Inferior parietal cortex (tissue), 1 donor: ENCODE results near the gene CALML5.
"Not testable (repeated sequence)": the region's sequence is repeated elsewhere in the genome, so short reads cannot be mapped to it uniquely, and the experiment has no call there.

ENCODE experiments used
- DNase-seq: peaks from one replicate; pipeline ENCODE4 v3.0.0-alpha.2; 2016; ENCODE audit errors: extremely low spot score

CALML5 gene

DNA sequence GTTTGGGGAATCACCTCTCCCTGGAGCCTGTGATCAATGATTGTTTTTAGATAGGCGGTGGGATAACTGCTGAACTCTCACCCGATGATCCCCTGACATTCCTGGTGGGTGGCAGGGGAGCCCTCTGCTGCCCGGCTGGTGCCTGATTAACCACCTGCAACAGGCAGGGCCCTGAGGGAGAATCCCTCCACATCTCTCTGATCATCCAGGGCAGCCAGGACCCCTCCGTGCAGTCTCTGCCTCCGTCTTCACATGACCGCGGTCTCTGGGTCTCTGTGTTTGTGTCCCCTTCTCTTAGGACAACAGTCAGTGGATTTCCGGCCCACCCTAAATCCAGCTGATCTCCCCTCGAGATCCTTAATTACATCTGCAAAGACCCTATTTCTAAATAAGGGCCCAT lies 17.4 kb downstream of the CALML5 start:
- no peak for DNase-seq

DNA sequence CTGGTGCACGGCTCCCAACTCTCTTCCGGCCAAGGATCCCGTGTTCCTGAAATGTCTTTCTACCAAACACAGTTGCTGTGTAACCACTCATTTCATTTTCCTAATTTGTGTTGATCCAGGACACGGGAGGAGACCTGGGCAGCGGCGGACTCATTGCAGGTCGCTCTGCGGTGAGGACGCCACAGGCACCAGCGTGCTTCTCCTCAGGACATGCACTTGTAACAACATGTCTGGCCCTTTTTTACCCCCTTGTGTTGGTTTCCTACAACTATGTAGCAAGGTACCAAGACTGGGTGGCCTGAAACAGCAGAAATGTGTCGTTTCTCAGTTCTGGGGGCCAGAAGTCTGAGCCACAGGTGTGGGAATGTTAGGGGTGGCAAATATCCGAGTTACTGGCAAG lies 18.2 kb downstream of the CALML5 start:
- no peak for DNase-seq

DNA sequence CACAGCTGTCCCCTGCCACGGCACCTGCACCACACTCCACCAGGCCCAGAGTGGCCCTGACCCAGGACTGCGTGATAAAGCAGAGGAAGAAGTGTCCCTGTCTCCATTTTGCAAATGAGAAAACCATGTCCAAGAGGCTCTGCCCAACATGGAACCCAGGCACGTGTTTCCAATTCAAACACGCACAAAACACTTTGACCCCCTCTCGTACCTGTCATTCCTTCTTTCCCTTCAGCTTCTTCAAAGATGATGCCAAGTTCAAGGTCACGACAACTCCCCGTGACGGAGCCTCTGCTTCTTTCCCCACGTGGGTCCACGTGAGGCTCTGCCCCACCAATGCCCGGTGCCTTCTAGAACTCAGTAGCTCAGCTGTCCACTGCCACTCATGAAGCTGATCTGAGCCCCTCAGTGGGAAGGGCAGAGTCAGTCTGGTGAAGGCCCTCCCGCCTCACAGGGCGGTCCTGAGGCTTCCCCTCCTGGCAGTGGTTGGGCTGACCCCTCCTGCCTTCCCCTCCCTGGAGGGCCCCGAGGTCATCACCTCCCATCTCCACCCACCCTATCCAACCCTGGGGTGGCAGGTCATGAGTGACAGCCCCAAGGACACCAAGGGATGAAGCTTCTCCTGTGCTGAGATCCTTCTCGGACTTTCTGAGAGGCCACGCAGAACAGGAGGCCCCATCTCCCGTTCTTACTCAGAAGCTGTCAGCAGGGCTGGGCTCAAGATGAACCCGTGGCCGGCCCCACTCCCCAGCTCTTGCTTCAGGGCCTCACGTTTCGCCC lies 19.0 kb downstream of the CALML5 start:
- DNase-seq, result no peak

DNA sequence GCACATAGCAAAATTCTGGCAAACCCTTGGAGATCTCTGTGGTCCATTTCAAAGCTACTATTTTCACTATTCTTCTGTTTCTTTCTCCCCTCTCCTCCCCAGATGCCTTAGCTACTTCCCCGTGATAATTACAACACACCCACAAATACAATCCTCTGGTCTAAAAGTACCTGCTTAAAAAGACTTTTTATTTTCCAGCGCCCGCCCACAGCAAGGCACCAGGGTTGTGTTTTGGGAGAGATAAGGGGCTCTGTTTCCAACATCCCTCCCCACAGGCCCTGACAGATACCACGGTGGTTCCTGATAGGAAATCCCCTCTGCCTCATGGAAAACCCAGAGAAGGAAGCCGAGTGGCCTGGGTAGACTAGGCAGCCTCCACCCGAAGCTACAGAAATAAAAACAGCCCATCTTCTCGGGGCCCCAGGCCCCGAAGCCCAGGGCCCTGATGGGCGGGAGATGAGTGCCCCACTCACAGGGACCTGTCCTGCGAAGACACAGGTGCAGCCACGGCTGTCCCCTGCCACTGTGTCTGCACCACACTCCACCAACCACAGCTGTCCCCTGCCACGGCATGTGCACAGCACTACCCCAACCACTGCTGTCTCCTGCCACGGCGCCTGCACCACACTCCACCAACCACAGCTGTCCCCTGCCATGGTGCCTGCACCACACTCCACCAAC lies 19.7 kb downstream of the CALML5 start:
- peak; percentile 11 for DNase-seq

DNA sequence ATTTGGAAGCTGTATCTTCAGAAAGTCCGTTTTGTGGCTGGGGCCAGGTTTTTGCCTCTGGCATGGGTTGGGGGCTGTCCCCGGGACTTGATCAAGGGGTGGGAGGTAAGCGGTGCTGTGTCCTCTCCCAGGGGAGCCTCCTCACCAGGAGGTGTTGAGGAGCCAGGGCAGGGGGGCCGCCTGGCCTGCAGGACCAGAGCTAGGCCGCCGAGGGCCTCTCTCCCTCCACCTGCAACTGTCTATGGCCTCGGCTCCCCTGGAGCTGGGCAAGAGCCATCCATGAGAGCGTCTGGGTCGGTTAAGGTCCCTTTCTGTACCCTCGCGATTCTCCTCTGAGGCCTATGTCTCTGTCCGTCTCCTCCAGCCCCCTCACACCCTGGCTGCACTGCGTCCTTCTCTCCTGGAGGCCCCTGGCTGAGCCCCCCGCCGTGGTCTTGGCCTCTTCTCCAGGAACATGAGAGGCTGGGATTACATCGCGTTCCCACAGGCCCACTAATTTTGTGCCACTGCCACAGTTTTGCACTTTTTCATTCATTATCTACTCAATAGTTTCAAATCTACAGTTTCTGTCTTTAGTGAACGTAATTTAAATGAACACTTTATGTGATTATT lies 20.6 kb downstream of the CALML5 start:
- no peak for DNase-seq

DNA sequence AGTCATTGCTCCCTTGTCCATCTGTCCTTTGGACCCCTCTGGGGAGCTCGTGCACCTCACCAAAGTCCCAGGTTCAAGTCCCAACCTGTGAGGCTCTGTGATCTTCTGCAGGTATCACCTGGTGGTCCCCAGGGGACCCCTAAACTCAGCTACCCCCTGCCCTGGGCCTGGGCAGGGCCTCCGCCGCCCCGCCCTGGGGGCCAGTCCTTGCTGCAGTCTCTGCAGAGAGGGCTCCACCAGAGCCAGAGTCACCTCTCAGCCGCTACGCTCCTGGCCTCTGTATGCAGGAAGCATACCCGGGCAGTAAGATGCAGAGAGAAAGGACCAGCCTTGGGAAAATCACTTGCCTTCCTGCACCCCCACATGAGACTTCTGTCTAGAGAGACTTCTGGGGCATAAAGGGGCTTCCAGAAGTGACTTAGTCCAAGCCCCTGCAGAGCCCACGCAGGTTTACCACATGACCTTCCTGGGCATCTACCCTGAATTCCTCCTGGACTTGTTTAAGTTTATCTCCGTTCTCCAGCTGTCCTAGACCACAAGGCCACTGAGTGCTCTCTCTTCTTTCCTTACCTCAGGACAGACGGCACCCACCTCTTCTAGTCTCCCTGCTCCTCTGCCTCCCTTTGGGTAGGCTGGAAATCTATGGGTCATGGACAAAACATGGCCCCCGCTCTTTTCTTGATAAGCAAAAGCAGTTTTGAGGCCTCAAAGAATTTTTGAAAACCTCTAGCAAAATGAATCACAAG lies 21.2 kb downstream of the CALML5 start:
- DNase-seq, result no peak

DNA sequence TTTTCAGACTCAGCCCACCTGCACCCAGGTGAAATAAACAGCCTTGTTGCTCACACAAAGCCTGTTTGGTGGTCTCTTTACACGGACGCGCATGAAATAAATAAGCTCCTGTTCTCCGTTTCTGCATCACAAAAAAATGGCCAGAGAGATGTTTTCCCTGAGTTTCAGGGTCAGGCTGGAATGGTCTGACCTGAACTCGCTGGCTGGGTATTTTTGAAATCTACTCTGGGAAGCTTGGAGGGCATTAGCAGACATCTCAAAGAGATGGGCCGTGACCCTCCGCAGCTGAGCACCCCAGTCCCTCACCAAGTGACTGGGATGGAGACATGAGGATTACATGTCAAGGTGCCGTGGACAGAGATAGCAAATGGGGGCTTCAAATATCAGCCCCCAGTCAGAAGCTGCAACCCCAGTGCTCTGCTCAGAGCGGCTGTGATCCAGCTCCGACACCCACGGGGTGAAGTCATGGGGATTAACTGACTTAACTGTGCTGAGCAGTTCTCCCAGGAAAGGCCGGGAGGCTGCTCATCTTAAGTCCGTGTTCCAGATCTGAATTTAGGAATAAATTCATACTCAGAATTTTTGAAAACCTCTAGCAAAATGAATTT lies 22.3 kb downstream of the CALML5 start:
- DNase-seq, result no peak

DNA sequence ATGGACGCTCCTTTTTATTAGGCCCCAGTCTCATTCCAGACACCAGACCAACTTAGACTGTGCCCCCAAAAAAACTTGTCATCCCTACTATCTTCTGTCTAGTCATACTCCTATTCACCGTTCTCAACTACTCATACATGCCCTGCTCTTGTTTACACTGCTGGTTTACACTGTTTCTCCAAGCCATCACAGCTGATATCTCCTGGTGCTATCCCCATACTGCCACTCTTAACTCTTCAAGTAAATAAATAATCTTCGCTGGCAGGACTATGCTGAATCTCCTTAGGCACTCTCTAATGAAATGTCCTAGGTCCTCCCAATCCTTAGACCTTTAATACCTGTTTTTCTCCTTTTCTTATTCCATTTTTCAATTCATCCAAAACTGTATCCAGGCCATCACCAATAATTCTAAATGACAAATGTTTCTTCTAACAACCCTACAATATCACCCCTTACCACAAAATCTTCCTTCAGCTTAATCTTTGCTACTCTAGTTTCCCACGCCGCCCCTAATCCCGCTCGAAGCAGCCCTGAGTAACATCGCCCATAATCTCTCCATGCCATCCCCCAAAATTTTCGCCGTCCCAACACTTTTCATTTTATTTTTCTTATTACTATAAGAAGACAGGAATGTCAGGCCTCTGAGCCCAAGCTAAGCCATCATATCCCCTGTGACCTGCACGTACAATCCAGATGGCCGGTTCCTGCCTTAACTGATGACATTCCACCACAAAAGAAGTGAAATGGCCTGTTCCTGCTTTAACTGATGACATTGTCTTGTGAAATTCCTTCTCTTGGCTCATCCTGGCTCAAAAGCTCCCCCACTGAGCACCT lies 23.2 kb downstream of the CALML5 start:
- not testable (repeated sequence) for DNase-seq

DNA sequence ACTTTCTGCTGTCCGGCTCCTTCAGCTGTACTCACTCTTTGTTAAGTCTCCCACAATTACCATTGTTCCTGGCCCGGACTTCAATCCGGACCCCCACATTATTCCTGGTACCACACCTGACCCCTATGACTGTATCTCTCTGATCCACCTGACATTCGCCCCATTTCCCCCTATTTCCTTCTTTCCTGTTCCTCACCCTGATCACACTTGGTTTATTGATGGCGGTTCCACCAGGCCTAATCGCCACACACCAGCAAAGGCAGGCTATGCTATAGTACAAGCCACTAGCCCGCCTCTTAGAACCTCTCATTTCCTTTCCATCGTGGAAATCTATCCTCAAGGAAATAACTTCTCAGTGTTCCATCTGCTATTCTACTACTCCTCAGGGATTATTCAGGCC lies 24.3 kb downstream of the CALML5 start:
- DNase-seq, result not testable (repeated sequence)

DNA sequence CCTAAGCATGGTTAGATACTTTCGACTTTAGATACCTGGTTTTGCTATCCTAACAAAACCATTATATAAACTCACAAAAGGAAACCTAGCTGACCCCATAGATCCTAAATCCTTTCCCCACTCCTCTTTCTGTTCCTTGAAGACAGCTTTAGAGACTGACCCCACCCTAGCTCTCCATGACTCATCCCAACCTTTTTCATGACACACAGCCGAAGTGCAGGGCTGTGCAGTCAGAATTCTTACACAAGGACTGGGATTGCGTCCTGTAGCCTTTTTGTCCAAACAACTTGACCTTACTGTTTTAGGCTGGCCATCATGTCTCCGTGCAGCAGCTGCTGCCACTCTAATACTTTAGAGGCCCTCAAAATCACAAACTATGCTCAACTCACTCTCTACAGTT lies 24.7 kb downstream of the CALML5 start:
- not testable (repeated sequence) for DNase-seq

DNA sequence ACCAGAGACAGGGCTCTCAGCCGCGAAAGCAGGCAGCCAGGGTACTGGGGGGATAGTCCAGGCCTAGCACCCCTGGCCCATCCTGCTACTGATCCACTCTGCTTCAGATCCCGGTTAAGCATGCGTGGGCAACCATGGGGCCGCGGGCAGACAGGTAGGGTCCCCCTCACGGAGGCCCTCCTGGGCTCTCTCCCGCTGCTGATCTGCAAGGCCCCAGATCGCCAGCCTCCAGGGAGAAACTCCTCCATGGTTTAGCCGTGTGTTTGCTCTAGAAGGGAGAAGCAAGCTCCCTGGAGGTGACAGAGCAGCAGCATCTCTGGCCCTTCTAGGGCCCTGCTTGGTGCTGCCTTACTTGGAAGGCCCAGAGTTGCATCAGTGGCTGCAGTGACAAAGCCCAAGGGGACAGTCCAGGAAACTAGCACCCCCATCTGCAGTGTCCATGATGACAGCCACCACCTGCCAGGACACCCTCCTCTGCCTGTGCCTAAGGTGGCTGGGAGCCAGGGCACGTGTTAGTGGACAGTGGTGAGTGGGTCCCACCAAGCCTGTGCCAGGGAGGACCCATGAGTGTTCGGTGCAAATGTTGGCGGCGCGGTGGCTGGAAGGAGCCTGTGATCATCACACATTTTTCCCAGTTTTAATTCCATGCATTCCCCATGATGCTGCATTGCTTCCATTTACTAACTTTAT lies 29.2 kb downstream of the CALML5 start:
- no peak for DNase-seq

DNA sequence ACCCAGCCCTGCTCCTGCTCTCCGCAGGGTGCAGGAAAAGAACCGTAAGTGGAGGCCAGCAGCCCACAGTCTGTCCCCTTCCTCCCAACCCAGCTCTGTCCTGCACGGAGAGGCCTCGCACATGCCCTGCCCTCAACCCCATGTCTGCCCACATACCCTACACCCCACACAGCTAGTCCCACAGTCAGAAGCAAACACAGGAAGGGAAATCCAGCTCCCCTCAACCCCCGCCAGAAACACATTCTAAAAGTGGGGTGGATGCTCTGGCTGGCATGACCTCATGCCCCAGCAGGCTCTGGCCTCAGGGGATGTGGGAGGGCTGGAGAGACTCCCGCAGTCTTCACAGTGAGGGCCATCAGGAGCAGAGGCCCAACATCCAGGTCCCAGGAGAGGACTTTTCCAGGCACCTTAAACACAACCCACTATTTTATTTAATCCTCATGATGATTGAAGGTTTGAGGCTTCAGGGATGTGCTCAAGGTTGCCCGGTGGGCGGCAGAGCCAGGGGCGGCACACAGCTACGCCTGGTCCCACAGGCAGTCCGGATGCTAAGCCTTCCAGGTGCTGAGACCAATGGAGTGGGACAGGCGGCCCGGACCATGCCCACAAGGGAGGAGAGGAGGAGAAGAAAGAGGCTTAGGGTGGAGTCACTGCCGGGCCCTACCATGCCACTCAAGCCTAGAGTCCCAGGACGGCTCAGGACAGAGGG lies 29.9 kb downstream of the CALML5 start:
- DNase-seq, result no peak

DNA sequence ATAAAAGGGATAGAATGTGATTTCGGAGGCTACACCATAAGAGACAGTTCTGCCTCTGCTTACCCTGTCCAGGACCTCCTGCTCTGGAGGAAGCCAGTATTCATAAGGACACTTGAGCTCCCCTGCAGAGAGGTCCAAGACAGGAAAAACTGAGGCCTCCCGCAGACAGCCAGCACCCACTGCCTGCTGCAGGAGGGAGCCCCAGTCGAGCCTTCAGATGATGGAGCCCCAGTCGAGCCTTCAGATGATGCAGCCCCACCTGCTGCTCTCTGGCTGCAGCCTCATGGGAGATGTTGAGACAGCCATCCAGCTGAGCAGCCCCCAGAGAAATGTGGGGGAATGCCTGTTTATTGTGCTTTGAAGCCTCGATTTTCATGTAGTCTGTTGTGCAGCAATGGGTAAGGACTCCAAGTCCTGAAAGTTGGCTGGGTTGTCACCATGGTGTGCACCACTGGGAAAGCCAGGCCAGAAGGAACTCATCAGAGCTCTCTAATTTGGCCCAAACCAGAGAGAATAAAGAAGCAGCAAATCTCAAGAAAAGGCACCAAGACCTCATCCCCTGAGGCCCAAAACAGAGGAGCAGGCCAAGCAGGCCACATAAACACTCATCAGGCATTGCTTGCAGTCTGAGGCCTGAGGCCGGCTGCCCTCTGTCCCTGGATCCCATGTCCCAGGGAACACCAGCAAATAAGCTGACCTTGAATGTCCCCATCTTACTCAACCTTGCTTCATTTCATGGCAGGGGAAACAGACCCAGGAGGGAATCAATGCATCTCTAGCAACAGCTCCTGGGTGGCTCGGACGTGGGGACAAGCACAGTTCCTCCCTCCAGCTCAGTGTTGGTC lies 30.9 kb downstream of the CALML5 start:
- no peak for DNase-seq

DNA sequence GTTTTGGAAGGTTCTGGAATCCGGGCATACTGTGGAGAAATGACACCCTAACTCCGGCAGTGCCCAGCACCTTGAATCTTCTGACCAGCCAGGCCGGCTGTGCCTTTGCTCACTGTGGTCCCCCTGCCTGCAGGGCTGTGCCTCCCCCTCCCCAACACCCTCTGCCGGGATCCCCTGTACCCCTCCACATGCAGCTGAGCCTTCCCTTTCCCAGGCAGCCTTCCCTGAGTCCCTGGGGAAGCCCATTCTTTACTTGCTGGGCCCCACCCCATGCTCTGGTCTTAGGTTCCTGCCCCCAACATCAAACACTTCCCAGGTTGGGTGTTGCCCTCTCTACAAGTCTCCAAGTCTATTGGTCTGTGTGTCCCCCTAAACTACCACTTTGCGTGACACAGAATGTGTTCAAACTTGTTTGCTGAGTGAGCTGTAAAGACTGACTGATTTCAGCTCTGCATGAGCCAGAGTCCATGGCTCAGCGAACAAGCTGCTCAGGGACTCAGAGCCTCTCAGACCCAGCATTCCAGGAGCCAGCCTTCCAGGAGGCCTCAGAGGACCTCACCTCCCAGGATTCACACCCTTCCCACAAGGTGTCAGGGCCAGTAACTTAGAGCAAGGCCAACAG lies 31.6 kb downstream of the CALML5 start:
- DNase-seq, result no peak

DNA sequence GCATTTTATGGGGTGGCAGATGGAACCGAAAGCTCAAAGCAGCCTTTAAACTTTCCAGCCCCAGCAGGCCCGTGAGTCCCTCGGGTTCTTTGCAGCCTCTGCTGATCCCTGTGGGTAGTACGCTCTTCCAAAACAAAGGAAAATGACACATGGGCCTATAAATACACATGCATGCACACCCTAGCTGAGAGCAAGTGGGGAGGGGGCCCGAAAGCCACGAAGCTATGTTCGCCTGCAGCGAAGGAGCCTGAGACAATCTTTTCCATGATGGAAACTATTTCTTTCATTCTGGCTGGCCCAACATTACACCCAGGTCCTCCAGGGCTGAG lies 32.2 kb downstream of the CALML5 start:
- DNase-seq, result no peak

DNA sequence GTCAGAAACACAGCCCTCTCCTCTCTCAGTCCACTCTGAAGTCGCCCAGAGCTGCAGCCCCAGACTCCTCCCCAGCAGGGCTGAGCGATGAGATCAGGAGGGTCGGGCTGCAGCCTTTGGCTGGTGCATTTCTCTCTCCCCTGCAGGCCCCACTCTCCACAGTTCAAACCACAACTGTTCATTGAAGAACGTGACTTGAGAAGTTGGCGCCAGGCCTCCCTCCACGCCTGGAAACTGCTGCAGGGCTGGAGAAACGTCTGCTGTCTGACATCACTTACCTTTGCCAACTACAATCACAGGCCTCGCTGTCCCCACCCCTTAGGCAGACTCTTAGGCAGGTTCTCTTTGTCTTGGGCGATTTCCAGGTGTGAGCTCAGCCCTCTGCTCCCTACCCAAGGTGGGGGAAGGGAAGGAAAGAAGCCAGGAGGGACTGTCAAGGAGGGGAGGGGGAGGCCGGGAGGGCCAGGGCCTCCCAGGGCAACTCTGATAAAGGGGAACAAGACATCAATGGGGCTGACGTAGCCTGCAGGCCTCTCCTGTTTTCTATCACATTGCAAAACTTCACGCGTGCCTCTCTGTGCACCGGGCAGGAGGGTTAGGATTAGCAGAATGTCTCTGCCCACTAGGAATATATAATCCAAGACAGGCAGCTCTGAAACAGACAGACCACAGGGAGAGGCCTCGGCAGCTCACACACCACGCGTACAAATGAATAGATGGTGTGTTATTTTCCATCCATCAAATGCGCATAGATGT lies 32.7 kb downstream of the CALML5 start:
- DNase-seq, result no peak

DNA sequence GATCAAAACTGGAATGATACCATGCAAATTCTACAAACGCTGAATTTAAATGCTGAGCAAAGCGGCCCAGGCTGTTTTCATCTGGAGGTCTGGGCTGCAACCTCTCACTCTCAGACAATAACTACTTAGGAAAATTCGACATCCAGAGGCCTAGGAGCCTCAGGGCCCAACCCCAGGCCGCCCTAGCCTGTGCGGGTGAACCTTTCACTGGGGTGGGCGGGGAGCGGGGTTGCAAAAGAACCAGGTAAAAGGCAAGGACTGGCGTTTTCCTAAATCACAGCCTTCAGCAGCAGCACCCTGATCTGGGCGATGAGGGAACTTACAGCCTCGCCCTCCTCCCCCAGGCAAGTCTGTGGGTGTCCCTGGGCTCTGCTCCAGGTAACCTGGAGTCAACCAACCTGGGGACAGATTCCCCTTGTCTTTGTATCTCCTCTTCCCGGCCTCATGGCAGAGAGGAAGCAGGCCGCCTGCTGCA lies 33.4 kb downstream of the CALML5 start:
- DNase-seq, result no peak

DNA sequence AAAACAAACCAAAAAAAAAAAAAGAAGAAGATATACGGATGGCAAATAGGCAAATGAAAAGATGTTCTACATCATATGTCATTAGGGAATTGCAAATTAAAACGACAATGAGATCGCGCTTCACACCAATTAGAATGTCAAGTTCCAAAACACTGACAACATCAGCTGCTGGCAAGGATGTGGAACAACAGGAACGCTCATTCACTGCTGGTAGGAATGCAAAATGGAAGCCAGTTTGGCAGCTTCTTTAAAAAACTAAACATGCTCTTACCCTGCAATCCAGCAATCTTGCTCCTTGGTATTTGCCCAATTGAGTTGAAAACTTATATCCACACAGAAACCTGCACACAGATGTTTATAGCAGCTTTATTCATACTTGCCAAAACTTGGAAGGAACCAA lies 34.8 kb downstream of the CALML5 start:
- no peak for DNase-seq
